ENCODE data around the gene POLR2E. TPM values are rescaled to one million over a fixed set of nuclear protein-coding genes. Genes with fewer than 3 reads are reported as not detected.

The POLR2E gene
- polyA plus RNA-seq, 1 experiment, result 292 TPM

GRCh38 chr19:1105873-1106840 is 11.0 kb upstream of the POLR2E start:
- POLR2A ChIA-PET, result interaction anchor here (0.6 kb wide), 1 partner anchor 67 kb away, joined by 6 read pairs; no protein-coding TSS in a partner anchor
- CTCF ChIA-PET, result interaction anchor here (0.6 to 1.6 kb wide), 4 partner anchors 10 to 65 kb away, joined by 3 read pairs; no protein-coding TSS in a partner anchor
- no peak for TF ChIP-seq CTCF (IDR thresholded peaks at IDR 0.05; ENCODE audit: insufficient read depth, low read depth, low read length)
- Histone ChIP-seq H3K4me3 (ENCODE audit: low read depth, low read length) (peak overlapping the region; percentile 80), H3K27me3 (ENCODE audit: control insufficient read depth, insufficient read depth, low read length) (no peaks in the 10 kb centered on the region), H3K36me3 (ENCODE audit: control insufficient read depth, insufficient read depth, low read length) (peaks cover 35% of the 10 kb centered on the region)
- DNase-seq (ENCODE audit: low read depth), result no peak

DNA sequence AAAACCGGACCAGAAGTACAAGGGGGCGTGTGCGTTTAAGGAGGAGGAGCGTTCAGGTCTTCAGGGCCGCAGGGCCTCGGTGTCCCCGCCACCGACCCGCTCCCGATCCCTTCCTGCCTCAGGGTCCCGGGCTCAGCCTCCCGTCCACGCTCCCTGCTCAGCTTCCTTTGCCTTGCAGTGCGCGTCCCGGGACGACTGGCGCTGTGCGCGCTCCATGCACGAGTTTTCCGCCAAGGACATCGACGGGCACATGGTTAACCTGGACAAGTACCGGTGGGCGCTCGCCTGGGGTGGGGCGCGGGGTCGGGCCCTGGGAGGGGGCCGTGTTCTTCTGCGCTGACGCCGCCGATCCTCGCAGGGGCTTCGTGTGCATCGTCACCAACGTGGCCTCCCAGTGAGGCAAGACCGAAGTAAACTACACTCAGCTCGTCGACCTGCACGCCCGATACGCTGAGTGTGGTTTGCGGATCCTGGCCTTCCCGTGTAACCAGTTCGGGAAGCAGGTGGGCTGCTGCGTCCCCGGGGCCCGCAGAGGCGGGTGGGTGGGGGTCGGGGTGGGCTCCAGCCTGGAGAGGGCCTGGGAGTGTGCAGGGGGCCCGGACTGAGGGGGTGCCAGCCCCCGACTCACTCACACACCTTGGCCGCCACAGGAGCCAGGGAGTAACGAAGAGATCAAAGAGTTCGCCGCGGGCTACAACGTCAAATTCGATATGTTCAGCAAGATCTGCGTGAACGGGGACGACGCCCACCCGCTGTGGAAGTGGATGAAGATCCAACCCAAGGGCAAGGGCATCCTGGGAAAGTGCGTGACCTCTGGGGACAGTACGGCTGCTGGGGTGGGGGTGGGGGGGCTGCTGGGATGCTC is 10.1 kb upstream of the POLR2E start:
- POLR2A ChIA-PET, result no interaction called here
- CTCF ChIA-PET, result interaction anchor here (0.6 to 5.6 kb wide), 5 partner anchors 8 to 139 kb away, joined by 3 to 29 read pairs (median 3); no protein-coding TSS in a partner anchor

GRCh38 chr19:1104311-1105007 is 9.3 kb upstream of the POLR2E start:
- ChIA-PET CTCF (interaction anchor here (1.1 to 5.6 kb wide), 3 partner anchors 9 to 140 kb away, joined by 3 to 29 read pairs (median 5); no protein-coding TSS in a partner anchor), POLR2A (interaction anchor here (0.6 to 1.1 kb wide), 2 partner anchors 148 to 164 kb away, joined by 3 to 4 read pairs; partner anchors contain the start of gene CIRBP)
- peak overlapping the region; percentile 80 for H3K4me3 ChIP-seq (ENCODE audit: low read depth, low read length)
- no peak for DNase-seq (ENCODE audit: low read depth)
- TF ChIP-seq CTCF (IDR thresholded peaks at IDR 0.05; ENCODE audit: insufficient read depth, low read depth, low read length), result no peak
- no peaks in the 10 kb centered on the region for H3K27me3 ChIP-seq (ENCODE audit: control insufficient read depth, insufficient read depth, low read length)
- H3K36me3 ChIP-seq (ENCODE audit: control insufficient read depth, insufficient read depth, low read length), result peaks cover 21% of the 10 kb centered on the region

More for the DNA sequence above, 10.1 kb upstream of the POLR2E start:
- H3K36me3 ChIP-seq (ENCODE audit: control insufficient read depth, insufficient read depth, low read length), result peaks cover 27% of the 10 kb centered on the region
- peak overlapping the region; percentile 80 for H3K4me3 ChIP-seq (ENCODE audit: low read depth, low read length)
- TF ChIP-seq CTCF (IDR thresholded peaks at IDR 0.05; ENCODE audit: insufficient read depth, low read depth, low read length), result no peak
- no peaks in the 10 kb centered on the region for H3K27me3 ChIP-seq (ENCODE audit: control insufficient read depth, insufficient read depth, low read length)
- no peak for DNase-seq (ENCODE audit: low read depth)

DNA sequence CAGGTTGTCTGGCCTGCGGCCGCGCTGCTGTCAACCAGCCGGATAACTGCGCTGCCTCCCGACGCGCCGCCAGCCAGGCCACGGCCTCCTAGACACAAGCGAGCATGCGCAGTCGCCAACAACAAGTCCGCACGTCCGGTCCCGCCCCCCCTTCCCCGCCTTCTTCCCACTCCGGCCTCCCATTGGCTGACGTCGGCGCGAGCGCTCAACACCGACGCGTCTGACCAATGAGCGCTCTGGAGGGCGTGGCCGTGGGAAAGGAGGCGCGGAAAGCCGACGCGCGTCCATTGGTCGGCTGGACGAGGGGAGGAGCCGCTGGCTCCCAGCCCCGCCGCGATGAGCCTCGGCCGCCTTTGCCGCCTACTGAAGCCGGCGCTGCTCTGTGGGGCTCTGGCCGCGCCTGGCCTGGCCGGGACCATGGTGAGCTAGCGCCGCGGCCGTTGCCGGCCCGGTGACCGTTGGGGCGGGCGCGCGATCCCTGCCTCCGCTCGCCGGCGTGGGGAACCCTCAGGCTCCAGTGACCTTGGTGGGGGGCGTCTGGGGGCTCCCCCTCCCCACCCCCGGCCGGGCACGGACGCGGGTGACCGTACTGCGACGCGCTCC is 8.6 kb upstream of the POLR2E start, which contains the start of gene GPX4:
TSS of gene GPX4 (plus strand) at position 287 of the 603 bp plus-strand sequence. CDS start at position 337, 50 bp downstream.
- H3K27me3 ChIP-seq (ENCODE audit: control insufficient read depth, insufficient read depth, low read length), result no peaks in the 10 kb centered on the region
- ChIA-PET CTCF (interaction anchor here (1.9 to 5.6 kb wide), 2 partner anchors 9 to 140 kb away, joined by 5 to 29 read pairs; no protein-coding TSS in a partner anchor), POLR2A (interaction anchor here (0.6 to 1.1 kb wide), 3 partner anchors 63 to 165 kb away, joined by 3 to 4 read pairs (median 3); partner anchors contain the start of gene CIRBP)
- no peak for TF ChIP-seq CTCF (IDR thresholded peaks at IDR 0.05; ENCODE audit: insufficient read depth, low read depth, low read length)
- peak within 1 kb of the TSS; percentile 80 for H3K4me3 ChIP-seq (ENCODE audit: low read depth, low read length)
- peak; percentile 93 for DNase-seq (ENCODE audit: low read depth)
- peaks cover 17% of the 10 kb centered on the region for H3K36me3 ChIP-seq (ENCODE audit: control insufficient read depth, insufficient read depth, low read length)
